H9 (cell line): ENCODE results near the gene TNC. TPM values are rescaled to one million over a fixed set of nuclear protein-coding genes. Genes with fewer than 3 reads are reported as not detected.

Experiments used
- DNase-seq: peaks from one replicate; pipeline ENCODE4 v3.0.0-alpha.2; 2017
- H2AFZ ChIP-seq: one replicate; pipeline ENCODE4 v1.6.1; 2013; ENCODE audit warnings: mild to moderate bottlenecking, low read length, control low read depth, moderate library complexity
- H2AK5ac ChIP-seq: 2 replicates; pipeline ENCODE4 v1.6.1; 2013; ENCODE audit warnings: low read length, control low read depth, mixed read lengths; ENCODE audit not compliant: insufficient read length
- H2BK120ac ChIP-seq: one replicate; pipeline ENCODE4 v1.6.1; 2013; ENCODE audit warnings: low read depth, mild to moderate bottlenecking, low read length, control low read depth, inconsistent platforms; ENCODE audit not compliant: poor library complexity, severe bottlenecking
- H2BK12ac ChIP-seq: 2 replicates; pipeline ENCODE4 v1.6.1; 2013; ENCODE audit warnings: low read length, control low read depth, mixed read lengths, low read depth; ENCODE audit not compliant: insufficient read length
- H2BK15ac ChIP-seq: 2 replicates; pipeline ENCODE4 v1.6.1; 2013; ENCODE audit warnings: low read depth, low read length, control low read depth
- H2BK20ac ChIP-seq: one replicate; pipeline ENCODE4 v1.6.1; 2013; ENCODE audit warnings: low read depth, mild to moderate bottlenecking, low read length, control low read depth, inconsistent platforms; ENCODE audit not compliant: poor library complexity, severe bottlenecking
- H2BK5ac ChIP-seq: 2 replicates; pipeline ENCODE4 v1.6.1; 2013; ENCODE audit warnings: low read length, control low read depth, mixed read lengths; ENCODE audit not compliant: insufficient read length
- H3K14ac ChIP-seq: 2 replicates; pipeline ENCODE4 v1.6.1; 2013; ENCODE audit warnings: low read length, control low read depth; ENCODE audit not compliant: insufficient read depth
- H3K18ac ChIP-seq: 2 replicates; pipeline ENCODE4 v1.6.1; 2013; ENCODE audit warnings: low read depth, mild to moderate bottlenecking, mixed read lengths, low read length, control low read depth; ENCODE audit not compliant: insufficient read length
- H3K23ac ChIP-seq: 2 replicates; pipeline ENCODE4 v1.6.1; 2013; ENCODE audit warnings: low read length, control low read depth, mixed read lengths, low read depth; ENCODE audit not compliant: insufficient read length
- H3K23me2 ChIP-seq: 2 replicates; pipeline ENCODE4 v1.6.1; 2013; ENCODE audit warnings: low read depth, mild to moderate bottlenecking, mixed read lengths, low read length, control low read depth; ENCODE audit not compliant: insufficient read length, poor library complexity, severe bottlenecking
- H3K27ac ChIP-seq: 2 replicates; pipeline ENCODE4 v1.5.1; 2013; ENCODE audit warnings: low read length, control low read depth, mixed read lengths, low read depth; ENCODE audit not compliant: insufficient read length
- H3K27me3 ChIP-seq: 2 replicates; pipeline ENCODE4 v1.6.1; 2013; ENCODE audit warnings: low read length, control low read depth, inconsistent platforms; ENCODE audit not compliant: insufficient read depth
- H3K4ac ChIP-seq: 2 replicates; pipeline ENCODE4 v1.6.1; 2013; ENCODE audit warnings: low read depth, mild to moderate bottlenecking, control low read depth, inconsistent platforms, low read length, moderate library complexity
- H3K4me1 ChIP-seq: 2 replicates; pipeline ENCODE4 v1.6.1; 2013; ENCODE audit warnings: low read length, control low read depth, inconsistent platforms; ENCODE audit not compliant: insufficient read depth
- H3K4me2 ChIP-seq: 2 replicates; pipeline ENCODE4 v1.6.1; 2013; ENCODE audit warnings: low read length, control low read depth, mixed read lengths; ENCODE audit not compliant: insufficient read length, insufficient read depth
- H3K56ac ChIP-seq: 2 replicates; pipeline ENCODE4 v1.6.1; 2013; ENCODE audit warnings: low read depth, mild to moderate bottlenecking, mixed read lengths, low read length, control low read depth; ENCODE audit not compliant: insufficient read length
- H3K79me1 ChIP-seq: 2 replicates; pipeline ENCODE4 v1.6.1; 2013; ENCODE audit warnings: low read depth, mild to moderate bottlenecking, moderate library complexity, low read length, control low read depth, inconsistent platforms; ENCODE audit not compliant: insufficient read depth, poor library complexity, severe bottlenecking
- H3K79me2 ChIP-seq: 2 replicates; pipeline ENCODE4 v1.6.1; 2013; ENCODE audit warnings: low read length, control low read depth, inconsistent platforms; ENCODE audit not compliant: insufficient read depth
- H3K9ac ChIP-seq: 2 replicates; pipeline ENCODE4 v1.6.1; 2013; ENCODE audit warnings: low read length, control low read depth, mixed read lengths; ENCODE audit not compliant: insufficient read length; ENCODE audit errors: extremely low read depth
- H3K9me3 ChIP-seq: one replicate; pipeline ENCODE4 v1.6.1; 2013; ENCODE audit warnings: low read depth, low read length, inconsistent platforms; ENCODE audit not compliant: control insufficient read depth
- H3T11ph ChIP-seq: one replicate; pipeline ENCODE4 v1.6.1; 2013; ENCODE audit warnings: mild to moderate bottlenecking, low read length, control low read depth, inconsistent platforms
- H4K20me1 ChIP-seq: one replicate; pipeline ENCODE4 v1.6.1; 2013; ENCODE audit not compliant: control insufficient read depth, insufficient read length, insufficient read depth
- H4K5ac ChIP-seq: 2 replicates; pipeline ENCODE4 v1.6.1; 2013; ENCODE audit warnings: low read depth, mild to moderate bottlenecking, mixed read lengths, low read length, control low read depth; ENCODE audit not compliant: insufficient read length
- H4K8ac ChIP-seq: replicated peaks from 2 replicates; pipeline ENCODE4 v1.6.1; 2013; ENCODE audit warnings: low read length, control low read depth, mixed read lengths, low read depth; ENCODE audit not compliant: insufficient read length
- H4K91ac ChIP-seq: 2 replicates; pipeline ENCODE4 v1.6.1; 2013; ENCODE audit warnings: low read depth, mild to moderate bottlenecking, moderate library complexity, mixed read lengths, low read length, control low read depth; ENCODE audit not compliant: insufficient read length
- H3K27ac Mint-ChIP-seq, 3 experiments: 2 replicates in 2 of 3; 3 replicates in 1 of 3; pipeline ENCODE4 v1.8.0; 2020 to 2021; ENCODE audit warnings: mixed read lengths in 3 of 3, mild to moderate bottlenecking in 1 of 3, moderate library complexity in 1 of 3
- H3K27me3 Mint-ChIP-seq: 2 replicates; pipeline ENCODE4 v1.8.0; 2021; ENCODE audit warnings: low read depth, mild to moderate bottlenecking, moderate library complexity, mixed read lengths
- H3K36me3 Mint-ChIP-seq, 3 experiments: 2 replicates in 2 of 3; 3 replicates in 1 of 3; pipeline ENCODE4 v1.8.0; 2020 to 2021; ENCODE audit warnings: low read depth in 3 of 3, mixed read lengths in 3 of 3; ENCODE audit not compliant: insufficient read depth in 1 of 3
- H3K4me1 Mint-ChIP-seq, 2 experiments: 2 replicates each; pipeline ENCODE4 v1.8.0; 2020; ENCODE audit warnings: mixed read lengths in 2 of 2
- H3K4me3 Mint-ChIP-seq, 2 experiments: 2 replicates in 1 of 2; 3 replicates in 1 of 2; pipeline ENCODE4 v1.8.0; 2020 to 2021; ENCODE audit warnings: mild to moderate bottlenecking in 2 of 2, mixed read lengths in 2 of 2, moderate library complexity in 1 of 2
- H3K9me3 Mint-ChIP-seq, 2 experiments: 2 replicates in 1 of 2; 3 replicates in 1 of 2; pipeline ENCODE4 v1.8.0; 2020; ENCODE audit warnings: mild to moderate bottlenecking in 2 of 2, mixed read lengths in 2 of 2, moderate library complexity in 1 of 2
- WGBS: extraction: QIAGEN DNeasy Blood & Tissue Kit; methylation state at CpG from one replicate; pipeline ENCODE4 v1.1.7; 2013; ENCODE audit warnings: missing lambda C conversion rate, low lambda C conversion rate, mixed read lengths; ENCODE audit not compliant: insufficient read length; ENCODE audit errors: extremely low coverage; 5-methylcytosine and 5-hydroxymethylcytosine counted together
- total RNA-seq: library from RNA; stranded (reverse); gene quantifications from 2 replicates; pipeline ENCODE4 v1.2.1, GENCODE V29; 2021
- TF ChIP-seq, protein P1 (sequence below): fragments of 200-600 bp; sonication (generic); conservative IDR thresholded peaks from 3 replicates; pipeline ENCODE4 v1.8.0; 2021; ENCODE audit warnings: antibody characterized with exemption, mild to moderate bottlenecking

The TNC gene
- total RNA-seq, 1 experiment from 2014 or later: 0.63 TPM

DNA sequence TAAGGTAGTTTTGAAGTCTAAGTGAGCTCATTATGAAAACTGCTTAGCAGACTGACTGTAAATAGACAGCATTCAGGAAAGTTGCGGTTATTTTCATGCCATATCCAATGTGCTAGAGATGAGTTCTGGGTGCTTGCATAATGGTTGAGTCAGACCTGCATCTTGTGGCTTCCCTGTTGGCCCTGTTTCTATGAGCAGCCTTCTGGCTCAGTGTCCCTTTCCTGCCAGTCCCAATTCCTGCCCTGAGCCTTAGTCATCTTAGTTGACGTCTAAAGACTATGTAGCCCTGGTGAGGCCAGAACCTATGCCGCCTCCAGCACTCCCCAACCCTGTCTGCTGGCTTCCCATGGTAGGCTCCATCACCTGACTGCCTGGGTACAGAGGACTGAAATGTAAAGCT is 111.3 kb downstream of the TNC start:
- DNase-seq: no peak
- H3K4me3 Mint-ChIP-seq: no peak overlapping the region
- WGBS: no CpG with 5 or more reads among the region's 3 CpGs

More for the DNA sequence above, 111.3 kb downstream of the TNC start:
- H2BK15ac ChIP-seq: no peak overlapping the region
- H3K9ac ChIP-seq: no peak overlapping the region
- Mint-ChIP-seq H3K9me3 (no peaks in the 10 kb centered on the region), H3K27ac (no peak overlapping the region), H3K4me1 (no peaks in the 10 kb centered on the region), H3K36me3 (no peaks in the 10 kb centered on the region), H3K27me3 (peaks cover 95% of the 10 kb centered on the region)
- H3K27me3 ChIP-seq: no peaks in the 10 kb centered on the region; the same call in 1 of the 2 replicates
- no peak overlapping the region for H3K23ac ChIP-seq
- no peak overlapping the region for H3K27ac ChIP-seq
- TF ChIP-seq, protein P1, sequence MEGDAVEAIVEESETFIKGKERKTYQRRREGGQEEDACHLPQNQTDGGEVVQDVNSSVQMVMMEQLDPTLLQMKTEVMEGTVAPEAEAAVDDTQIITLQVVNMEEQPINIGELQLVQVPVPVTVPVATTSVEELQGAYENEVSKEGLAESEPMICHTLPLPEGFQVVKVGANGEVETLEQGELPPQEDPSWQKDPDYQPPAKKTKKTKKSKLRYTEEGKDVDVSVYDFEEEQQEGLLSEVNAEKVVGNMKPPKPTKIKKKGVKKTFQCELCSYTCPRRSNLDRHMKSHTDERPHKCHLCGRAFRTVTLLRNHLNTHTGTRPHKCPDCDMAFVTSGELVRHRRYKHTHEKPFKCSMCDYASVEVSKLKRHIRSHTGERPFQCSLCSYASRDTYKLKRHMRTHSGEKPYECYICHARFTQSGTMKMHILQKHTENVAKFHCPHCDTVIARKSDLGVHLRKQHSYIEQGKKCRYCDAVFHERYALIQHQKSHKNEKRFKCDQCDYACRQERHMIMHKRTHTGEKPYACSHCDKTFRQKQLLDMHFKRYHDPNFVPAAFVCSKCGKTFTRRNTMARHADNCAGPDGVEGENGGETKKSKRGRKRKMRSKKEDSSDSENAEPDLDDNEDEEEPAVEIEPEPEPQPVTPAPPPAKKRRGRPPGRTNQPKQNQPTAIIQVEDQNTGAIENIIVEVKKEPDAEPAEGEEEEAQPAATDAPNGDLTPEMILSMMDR: no peak
- no peak overlapping the region for H4K8ac ChIP-seq
- no peaks in the 10 kb centered on the region for H3K79me2 ChIP-seq
- H3K14ac ChIP-seq: no peak overlapping the region
- H4K5ac ChIP-seq: no peak overlapping the region
- H2BK20ac ChIP-seq: no peak overlapping the region
- no peaks in the 10 kb centered on the region for H3K23me2 ChIP-seq
- no peak overlapping the region for H2BK5ac ChIP-seq
- H3K79me1 ChIP-seq: no peaks in the 10 kb centered on the region
- no peak overlapping the region for H3K18ac ChIP-seq
- H3K4me1 ChIP-seq: no peaks in the 10 kb centered on the region
- no peak overlapping the region for H3K4me2 ChIP-seq
- no peaks in the 10 kb centered on the region for H4K20me1 ChIP-seq
- H2BK12ac ChIP-seq: no peak overlapping the region
- H3K56ac ChIP-seq: no peak overlapping the region
- no peak overlapping the region for H3T11ph ChIP-seq
- H2AFZ ChIP-seq: no peak overlapping the region
- H3K9me3 ChIP-seq: no peaks in the 10 kb centered on the region
- no peak overlapping the region for H4K91ac ChIP-seq
- H2BK120ac ChIP-seq: no peak overlapping the region
- no peak overlapping the region for H3K4ac ChIP-seq
- H2AK5ac ChIP-seq: no peak overlapping the region
